Muscle layer of duodenum (tissue), 2 donors: Measurements from ENCODE around the gene RNF20.
"Not testable (repeated sequence)": the region's sequence is repeated elsewhere in the genome, so short reads cannot be mapped to it uniquely, and the experiment has no call there.

Experiments
- H3K27ac ChIP-seq: one replicate; pipeline ENCODE4 v1.7.0; 2013; ENCODE audit warnings: mild to moderate bottlenecking, low read length
- H3K27me3 ChIP-seq: one replicate; pipeline ENCODE4 v1.7.0; 2013; ENCODE audit warnings: low read depth, mild to moderate bottlenecking, control low read depth, low read length
- H3K36me3 ChIP-seq, 2 donors: one replicate each; pipeline ENCODE4 v1.7.0; 2013; ENCODE audit warnings: low read length in 2 of 2, control low read depth in 1 of 2, mild to moderate bottlenecking in 1 of 2; ENCODE audit not compliant: insufficient read depth in 2 of 2, control insufficient read depth in 1 of 2
- H3K4me1 ChIP-seq, 2 donors: one replicate each; pipeline ENCODE4 v1.7.0; 2013; ENCODE audit warnings: low read length in 2 of 2, mild to moderate bottlenecking in 2 of 2, control low read depth in 1 of 2, moderate library complexity in 1 of 2; ENCODE audit not compliant: insufficient read depth in 2 of 2, control insufficient read depth in 1 of 2
- H3K4me3 ChIP-seq, 2 donors: one replicate each; pipeline ENCODE4 v1.7.0; 2013; ENCODE audit warnings: low read length in 2 of 2, low read depth in 1 of 2, mild to moderate bottlenecking in 1 of 2
- H3K9me3 ChIP-seq, 2 donors: one replicate each; pipeline ENCODE4 v1.7.0; 2013; ENCODE audit warnings: low read length in 2 of 2, control low read depth in 1 of 2, mild to moderate bottlenecking in 1 of 2; ENCODE audit not compliant: control insufficient read depth in 1 of 2
- donor health status: healthy.

Gene RNF20

GRCh38 chr9:101536938-101537337, 3.3 kb downstream of the RNF20 start:
- H3K4me3 ChIP-seq, result no peak overlapping the region
- peaks cover 23 to 25% of the 10 kb centered on the region in 2 donors for H3K36me3 ChIP-seq
- H3K27ac ChIP-seq, result no peak overlapping the region
- H3K4me1 ChIP-seq, result peaks cover 0 to 24% of the 10 kb centered on the region in 2 donors
- no peaks in the 10 kb centered on the region for H3K27me3 ChIP-seq
- no peaks in the 10 kb centered on the region for H3K9me3 ChIP-seq

- Histone ChIP-seq H3K36me3 (peaks cover 25 to 38% of the 10 kb centered on the region in 2 donors), H3K4me1 (peaks cover 0 to 18% of the 10 kb centered on the region in 2 donors), H3K9me3 (no peaks in the 10 kb centered on the region), H3K27ac (no peak overlapping the region), H3K4me3 (no peak overlapping the region), H3K27me3 (no peaks in the 10 kb centered on the region)
Measured at GRCh38 chr9:101540069-101540468, 6.4 kb downstream of the RNF20 start.

- Histone ChIP-seq H3K27ac (no peak overlapping the region), H3K9me3 (no peaks in the 10 kb centered on the region), H3K36me3 (peaks cover 46 to 58% of the 10 kb centered on the region in 2 donors), H3K4me1 (no peaks in the 10 kb centered on the region), H3K4me3 (no peak overlapping the region), H3K27me3 (no peaks in the 10 kb centered on the region)
Measured at GRCh38 chr9:101543098-101543735, 9.6 kb downstream of the RNF20 start.

GRCh38 chr9:101549472-101550098, 15.9 kb downstream of the RNF20 start:
- not testable (repeated sequence) for H3K27me3 ChIP-seq, H3K27ac ChIP-seq, H3K4me1 ChIP-seq, H3K4me3 ChIP-seq, H3K9me3 ChIP-seq
- H3K36me3 ChIP-seq, result peaks cover 74 to 89% of the 10 kb centered on the region in 2 donors

GRCh38 chr9:101561740-101562139, 28.1 kb downstream of the RNF20 start:
- H3K4me3 ChIP-seq, result no peak overlapping the region
- no peaks in the 10 kb centered on the region for H3K27me3 ChIP-seq
- H3K4me1 ChIP-seq, result no peaks in the 10 kb centered on the region
- H3K9me3 ChIP-seq, result peaks cover 0 to 8% of the 10 kb centered on the region in 2 donors
- H3K27ac ChIP-seq, result no peak overlapping the region
- peaks cover 38 to 76% of the 10 kb centered on the region in 2 donors for H3K36me3 ChIP-seq

GRCh38 chr9:101562966-101563365, 29.3 kb downstream of the RNF20 start:
- peaks cover 29 to 64% of the 10 kb centered on the region in 2 donors for H3K36me3 ChIP-seq

GRCh38 chr9:101564252-101564651, 30.6 kb downstream of the RNF20 start:
- Histone ChIP-seq H3K27me3 (no peaks in the 10 kb centered on the region), H3K9me3 (peaks cover 0 to under 1% of the 10 kb centered on the region in 2 donors), H3K4me3 (no peak overlapping the region), H3K4me1 (no peaks in the 10 kb centered on the region), H3K27ac (no peak overlapping the region), H3K36me3 (peaks cover 25 to 51% of the 10 kb centered on the region in 2 donors)

More at GRCh38 chr9:101562966-101563365, 29.3 kb downstream of the RNF20 start:
- no peak overlapping the region for H3K4me3 ChIP-seq
- H3K4me1 ChIP-seq, result no peaks in the 10 kb centered on the region
- H3K27me3 ChIP-seq, result no peaks in the 10 kb centered on the region
- H3K27ac ChIP-seq, result no peak overlapping the region
- peaks cover 0 to 7% of the 10 kb centered on the region in 2 donors for H3K9me3 ChIP-seq

- no peak overlapping the region for H3K4me3 ChIP-seq
- peaks cover 10 to 41% of the 10 kb centered on the region in 2 donors for H3K36me3 ChIP-seq
- no peaks in the 10 kb centered on the region for H3K9me3 ChIP-seq
- no peaks in the 10 kb centered on the region for H3K27me3 ChIP-seq
- H3K27ac ChIP-seq, result no peak overlapping the region
- H3K4me1 ChIP-seq, result no peaks in the 10 kb centered on the region
Measured at GRCh38 chr9:101566904-101567724, 33.5 kb downstream of the RNF20 start.

- H3K36me3 ChIP-seq, result peaks cover 4 to 33% of the 10 kb centered on the region in 2 donors
- H3K27me3 ChIP-seq, result no peaks in the 10 kb centered on the region
- no peak overlapping the region for H3K4me3 ChIP-seq
- no peaks in the 10 kb centered on the region for H3K4me1 ChIP-seq
- no peaks in the 10 kb centered on the region for H3K9me3 ChIP-seq
- no peak overlapping the region for H3K27ac ChIP-seq
Measured at GRCh38 chr9:101567725-101568350, 34.2 kb downstream of the RNF20 start.

- H3K4me3 ChIP-seq, result no peak overlapping the region
- H3K9me3 ChIP-seq, result no peaks in the 10 kb centered on the region
- no peak overlapping the region for H3K27ac ChIP-seq
- peaks cover 0 to 16% of the 10 kb centered on the region in 2 donors for H3K36me3 ChIP-seq
- no peaks in the 10 kb centered on the region for H3K27me3 ChIP-seq
- H3K4me1 ChIP-seq, result no peaks in the 10 kb centered on the region
Measured at GRCh38 chr9:101569741-101570501, 36.3 kb downstream of the RNF20 start.
